BLaER1 treated with 17β-estradiol and CSF1 and Interleukin-3, amounts not matched to agents 10 nM and 100 nM (cell line): Measurements from ENCODE around the gene SEMA6A.

Source experiments
- H3K27ac ChIP-seq, 11 experiments: shearing (Covaris generic); formaldehyde crosslinking; 2 replicates each; pipeline ENCODE4 v1.8.1; 2022
- H3K27me3 ChIP-seq, 11 experiments: shearing (Covaris generic); formaldehyde crosslinking; 2 replicates each; pipeline ENCODE4 v1.8.1; 2022
- H3K36me3 ChIP-seq, 11 experiments: shearing (Covaris generic); formaldehyde crosslinking; 2 replicates each; pipeline ENCODE4 v1.8.1; 2022
- H3K4me1 ChIP-seq, 10 experiments: shearing (Covaris generic); formaldehyde crosslinking; 2 replicates each; pipeline ENCODE4 v1.8.1; 2022
- H3K4me2 ChIP-seq, 11 experiments: shearing (Covaris generic); formaldehyde crosslinking; 2 replicates each; pipeline ENCODE4 v1.8.1; 2022
- H3K4me3 ChIP-seq, 10 experiments: shearing (Covaris generic); formaldehyde crosslinking; 2 replicates each; pipeline ENCODE4 v1.8.1; 2022
- H3K9ac ChIP-seq, 11 experiments: shearing (Covaris generic); formaldehyde crosslinking; 2 replicates each; pipeline ENCODE4 v1.8.1; 2022
- H3K9me3 ChIP-seq, 11 experiments: shearing (Covaris generic); formaldehyde crosslinking; replicated peaks in 1 of 11; 2 replicates each; pipeline ENCODE4 v1.8.1; 2022
- H4K20me1 ChIP-seq, 11 experiments: shearing (Covaris generic); formaldehyde crosslinking; 2 replicates each; pipeline ENCODE4 v1.8.1; 2022
- Cebpa-rat ChIP-seq, 11 experiments: shearing (Covaris generic); IDR thresholded peaks; 2 replicates each; pipeline ENCODE4 v1.8.1; 2022

SEMA6A gene

GRCh38 chr5:116514421-116514970 is 60.1 kb downstream of the SEMA6A start:
- H3K4me1 ChIP-seq = peaks cover 0 to 7% (median 0%) of the 10 kb centered on the region in 10 experiments; a peak in 2 of 20 replicates

GRCh38 chr5:116510517-116510916 is 64.1 kb downstream of the SEMA6A start:
- Histone ChIP-seq H3K27me3 (no peaks in the 10 kb centered on the region), H3K36me3 (no peaks in the 10 kb centered on the region), H3K9me3 (peaks cover 0 to 4% (median 0%) of the 10 kb centered on the region in 11 experiments; a peak in 1 of 22 replicates), H3K4me3 (no peak overlapping the region), H3K9ac (no peak overlapping the region), H3K27ac (no peak overlapping the region), H4K20me1 (no peaks in the 10 kb centered on the region), H3K4me1 (peaks cover 0 to under 1% (median 0%) of the 10 kb centered on the region in 10 experiments; a peak in 1 of 20 replicates), H3K4me2 (no peak overlapping the region)
- no peak for TF ChIP-seq Cebpa-rat (IDR thresholded peaks at IDR 0.05)

More at GRCh38 chr5:116514421-116514970, 60.1 kb downstream of the SEMA6A start:
- no peak overlapping the region for H3K9ac ChIP-seq
- H3K36me3 ChIP-seq = no peaks in the 10 kb centered on the region
- no peak overlapping the region for H3K4me2 ChIP-seq
- no peak overlapping the region for H3K4me3 ChIP-seq
- no peaks in the 10 kb centered on the region for H3K27me3 ChIP-seq
- no peak for TF ChIP-seq Cebpa-rat (IDR thresholded peaks at IDR 0.05)
- H3K9me3 ChIP-seq = peaks cover 0 to 4% (median 0%) of the 10 kb centered on the region in 11 experiments; a peak in 1 of 22 replicates
- H4K20me1 ChIP-seq = no peaks in the 10 kb centered on the region
- no peak overlapping the region for H3K27ac ChIP-seq

GRCh38 chr5:116509483-116510244 is 65.0 kb downstream of the SEMA6A start:
- H4K20me1 ChIP-seq = no peaks in the 10 kb centered on the region
- no peaks in the 10 kb centered on the region for H3K36me3 ChIP-seq
- H3K9ac ChIP-seq = no peak overlapping the region
- peaks cover 0 to 4% (median 0%) of the 10 kb centered on the region in 11 experiments; a peak in 1 of 22 replicates for H3K9me3 ChIP-seq
- no peak for TF ChIP-seq Cebpa-rat (IDR thresholded peaks at IDR 0.05)
- no peak overlapping the region for H3K27ac ChIP-seq
- H3K4me1 ChIP-seq = no peaks in the 10 kb centered on the region
- no peak overlapping the region for H3K4me3 ChIP-seq
- no peaks in the 10 kb centered on the region for H3K27me3 ChIP-seq
- no peak overlapping the region for H3K4me2 ChIP-seq

GRCh38 chr5:116508835-116509234 is 65.8 kb downstream of the SEMA6A start:
- no peak for TF ChIP-seq Cebpa-rat (IDR thresholded peaks at IDR 0.05)
- no peaks in the 10 kb centered on the region for H3K4me1 ChIP-seq
- H4K20me1 ChIP-seq = no peaks in the 10 kb centered on the region
- no peak overlapping the region for H3K9ac ChIP-seq
- no peak overlapping the region for H3K4me3 ChIP-seq
- H3K27me3 ChIP-seq = no peaks in the 10 kb centered on the region
- no peaks in the 10 kb centered on the region for H3K36me3 ChIP-seq
- H3K4me2 ChIP-seq = no peak overlapping the region
- peaks cover 0 to 4% (median 0%) of the 10 kb centered on the region in 11 experiments; a peak in 1 of 22 replicates for H3K9me3 ChIP-seq
- no peak overlapping the region for H3K27ac ChIP-seq

- Histone ChIP-seq H3K4me3 (no peak overlapping the region), H3K9me3 (no peaks in the 10 kb centered on the region), H3K27ac (no peak overlapping the region), H4K20me1 (no peaks in the 10 kb centered on the region), H3K27me3 (no peaks in the 10 kb centered on the region), H3K36me3 (no peaks in the 10 kb centered on the region), H3K9ac (no peak overlapping the region), H3K4me1 (no peaks in the 10 kb centered on the region), H3K4me2 (no peak overlapping the region)
- TF ChIP-seq Cebpa-rat (IDR thresholded peaks at IDR 0.05) = no peak
These were observed 66.5 kb downstream of the SEMA6A start for GRCh38 chr5:116507941-116508655.

- Histone ChIP-seq H3K27me3 (no peaks in the 10 kb centered on the region), H3K27ac (no peak overlapping the region), H3K4me1 (no peaks in the 10 kb centered on the region), H4K20me1 (no peaks in the 10 kb centered on the region), H3K4me3 (no peak overlapping the region), H3K36me3 (no peaks in the 10 kb centered on the region), H3K9ac (no peak overlapping the region), H3K4me2 (no peak overlapping the region), H3K9me3 (no peaks in the 10 kb centered on the region)
- peak in 4 of 11 experiments; percentile 8 to 68 (median 14); a peak in 3 of 22 replicates for TF ChIP-seq Cebpa-rat (IDR thresholded peaks at IDR 0.05)
These were observed 67.5 kb downstream of the SEMA6A start for GRCh38 chr5:116507051-116507537.

GRCh38 chr5:116506488-116506887 is 68.1 kb downstream of the SEMA6A start:
- H3K9ac ChIP-seq = no peak overlapping the region
- H3K27ac ChIP-seq = no peak overlapping the region
- no peaks in the 10 kb centered on the region for H3K36me3 ChIP-seq
- H3K4me3 ChIP-seq = no peak overlapping the region
- H3K9me3 ChIP-seq = no peaks in the 10 kb centered on the region
- no peak for TF ChIP-seq Cebpa-rat (IDR thresholded peaks at IDR 0.05)
- H3K27me3 ChIP-seq = no peaks in the 10 kb centered on the region
- no peak overlapping the region for H3K4me2 ChIP-seq
- H4K20me1 ChIP-seq = no peaks in the 10 kb centered on the region
- no peaks in the 10 kb centered on the region for H3K4me1 ChIP-seq

DNA sequence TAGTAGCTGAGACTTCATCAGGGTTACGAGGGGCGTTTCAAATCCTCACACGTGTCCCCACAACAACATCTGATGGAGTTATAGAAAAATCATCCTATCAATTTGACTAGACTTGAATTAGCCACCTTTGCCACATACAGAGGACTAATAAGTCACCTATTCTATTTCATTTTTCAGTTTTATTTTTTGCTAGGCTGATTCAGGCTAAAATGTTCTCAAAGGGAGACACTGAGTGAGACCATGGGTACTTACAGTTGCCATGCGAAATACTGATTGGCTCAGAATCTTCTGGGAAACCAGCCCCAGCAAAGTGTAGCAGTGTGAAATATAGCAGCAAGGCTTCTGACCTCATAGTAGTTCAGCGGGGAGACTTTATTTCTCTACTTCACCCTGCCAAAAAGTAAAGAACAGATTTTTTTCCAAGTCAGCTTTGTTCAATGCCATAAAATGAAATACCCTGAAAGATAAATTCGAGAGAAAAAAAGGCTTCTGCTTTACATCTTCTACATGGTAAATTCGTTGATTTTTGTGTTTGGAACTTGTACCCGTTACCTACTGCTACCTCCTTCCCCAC is 69.9 kb downstream of the SEMA6A start:
- H3K27ac ChIP-seq = no peak overlapping the region
- no peaks in the 10 kb centered on the region for H4K20me1 ChIP-seq
- H3K27me3 ChIP-seq = no peaks in the 10 kb centered on the region
- no peaks in the 10 kb centered on the region for H3K4me1 ChIP-seq
- H3K4me2 ChIP-seq = no peak overlapping the region
- H3K4me3 ChIP-seq = no peak overlapping the region
- no peak for TF ChIP-seq Cebpa-rat (IDR thresholded peaks at IDR 0.05)
- no peaks in the 10 kb centered on the region for H3K36me3 ChIP-seq
- no peak overlapping the region for H3K9ac ChIP-seq
- H3K9me3 ChIP-seq = no peaks in the 10 kb centered on the region

DNA sequence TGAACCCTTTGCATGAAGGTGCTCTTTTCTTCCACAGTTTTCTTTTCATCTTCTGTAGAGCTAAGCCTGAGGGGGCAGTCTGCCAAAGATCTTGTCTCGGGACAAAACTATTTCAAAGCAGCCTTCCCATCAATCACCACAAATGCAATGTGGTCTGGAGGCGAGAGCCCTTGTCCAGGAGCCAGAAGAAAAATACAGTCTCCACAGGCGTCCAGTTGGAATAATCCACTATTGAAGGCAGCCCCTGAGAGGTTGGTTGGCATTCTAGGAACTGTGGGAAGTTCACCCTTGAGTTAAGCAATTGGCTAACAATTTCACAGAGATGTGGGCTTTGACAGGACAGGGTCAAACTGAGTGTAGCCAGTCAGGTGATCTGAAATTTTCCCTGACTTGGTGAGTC is 72.0 kb downstream of the SEMA6A start:
- Histone ChIP-seq H3K27me3 (no peaks in the 10 kb centered on the region), H3K27ac (no peak overlapping the region), H3K9ac (no peak overlapping the region), H3K9me3 (no peaks in the 10 kb centered on the region), H3K4me1 (no peaks in the 10 kb centered on the region), H4K20me1 (no peaks in the 10 kb centered on the region), H3K36me3 (no peaks in the 10 kb centered on the region), H3K4me2 (no peak overlapping the region), H3K4me3 (no peak overlapping the region)
- TF ChIP-seq Cebpa-rat (IDR thresholded peaks at IDR 0.05) = no peak
